ENCODE data around the gene PLCB4.

The PLCB4 gene

GRCh38 chr20:9409352-9409751 is 340.5 kb downstream of the PLCB4 start:
- DNase-seq (ENCODE audit: extremely low read depth, low read depth): no peak
- H3K4me3 ChIP-seq (replicated peaks; ENCODE audit: low read depth, low read length): no peak overlapping the region
- TF ChIP-seq CTCF (IDR thresholded peaks at IDR 0.05; ENCODE audit: low read depth, low read length, missing control alignments): no peak

DNA sequence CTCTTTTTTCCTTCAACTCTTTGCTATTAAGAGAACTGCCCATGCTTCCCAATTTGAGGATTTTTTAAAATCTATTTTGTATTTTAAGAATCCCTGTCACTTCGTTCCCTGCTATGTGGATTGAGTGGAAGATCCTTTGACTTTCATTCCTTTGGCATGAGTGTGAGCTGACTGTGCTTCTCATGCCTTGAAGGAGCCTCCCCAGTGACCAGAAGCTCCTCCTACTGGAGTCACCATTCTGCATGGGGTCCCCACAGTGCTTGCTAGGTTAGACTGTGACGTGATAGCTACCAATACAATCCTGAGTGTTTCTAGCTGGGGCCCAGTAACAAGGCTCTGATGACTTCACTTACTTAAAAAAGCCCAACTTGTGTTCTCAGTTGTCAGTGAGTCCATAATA is 341.1 kb downstream of the PLCB4 start:
- H3K4me3 ChIP-seq (replicated peaks; ENCODE audit: low read depth, low read length): no peak overlapping the region
- no peak for TF ChIP-seq CTCF (IDR thresholded peaks at IDR 0.05; ENCODE audit: low read depth, low read length, missing control alignments)
- DNase-seq (ENCODE audit: extremely low read depth, low read depth): no peak

GRCh38 chr20:9411833-9412232 is 342.9 kb downstream of the PLCB4 start:
- no peak overlapping the region for H3K4me3 ChIP-seq (replicated peaks; ENCODE audit: low read depth, low read length)
- DNase-seq (ENCODE audit: extremely low read depth, low read depth): no peak
- no peak for TF ChIP-seq CTCF (IDR thresholded peaks at IDR 0.05; ENCODE audit: low read depth, low read length, missing control alignments)

DNA sequence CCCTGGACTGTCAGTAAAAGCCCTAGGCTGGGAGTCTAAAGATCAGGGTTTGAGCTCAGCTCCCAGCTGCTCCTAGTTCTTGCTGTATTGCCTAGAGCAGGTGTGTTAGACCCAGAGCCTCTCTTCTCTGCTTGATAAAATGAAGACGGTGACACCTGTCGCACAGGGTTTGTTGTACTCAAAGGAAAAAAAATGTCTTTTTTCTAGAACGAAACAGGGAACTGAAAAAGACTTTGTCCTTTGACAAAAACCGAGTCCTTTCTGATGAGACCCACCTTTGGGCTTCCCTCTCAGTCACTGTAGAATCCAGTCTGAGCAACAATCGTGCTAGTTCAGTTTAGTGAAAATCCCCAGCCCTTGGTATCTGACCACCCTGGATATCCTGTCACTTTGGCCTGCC is 343.4 kb downstream of the PLCB4 start:
- no peak overlapping the region for H3K4me3 ChIP-seq (replicated peaks; ENCODE audit: low read depth, low read length)
- TF ChIP-seq CTCF (IDR thresholded peaks at IDR 0.05; ENCODE audit: low read depth, low read length, missing control alignments): no peak
- DNase-seq (ENCODE audit: extremely low read depth, low read depth): no peak

- no peak for DNase-seq (ENCODE audit: extremely low read depth, low read depth)
- no peak overlapping the region for H3K4me3 ChIP-seq (replicated peaks; ENCODE audit: low read depth, low read length)
- TF ChIP-seq CTCF (IDR thresholded peaks at IDR 0.05; ENCODE audit: low read depth, low read length, missing control alignments): no peak
Observed at GRCh38 chr20:9413001-9413400, 344.1 kb downstream of the PLCB4 start.

DNA sequence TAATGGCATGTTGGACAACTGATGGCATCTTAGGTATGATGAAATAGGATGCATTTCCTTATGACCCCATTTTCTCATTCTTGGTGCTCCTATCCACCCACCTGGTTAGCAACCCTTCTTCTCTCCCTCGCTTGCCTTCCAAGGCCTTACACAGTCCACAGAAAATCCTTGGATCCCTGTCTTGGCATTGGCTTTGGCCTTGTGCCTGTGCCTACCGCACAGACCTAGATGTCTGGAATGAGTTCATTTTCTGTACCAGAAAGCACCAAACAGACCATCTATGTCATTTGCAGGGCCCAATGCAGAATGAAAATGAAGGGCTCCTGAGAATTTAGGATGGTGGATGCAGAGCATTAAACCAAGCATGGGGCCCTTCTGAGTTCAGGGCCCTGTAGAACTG is 346.5 kb downstream of the PLCB4 start:
- H3K4me3 ChIP-seq (replicated peaks; ENCODE audit: low read depth, low read length): no peak overlapping the region
- no peak for TF ChIP-seq CTCF (IDR thresholded peaks at IDR 0.05; ENCODE audit: low read depth, low read length, missing control alignments)
- no peak for DNase-seq (ENCODE audit: extremely low read depth, low read depth)

- DNase-seq (ENCODE audit: extremely low read depth, low read depth): no peak
- H3K4me3 ChIP-seq (replicated peaks; ENCODE audit: low read depth, low read length): no peak overlapping the region
- no peak for TF ChIP-seq CTCF (IDR thresholded peaks at IDR 0.05; ENCODE audit: low read depth, low read length, missing control alignments)
Observed at GRCh38 chr20:9416421-9416820, 347.5 kb downstream of the PLCB4 start.

Data from HFF-Myc (cell line).